Glomerular endothelial cell (primary cell): ENCODE results near the gene RHOH. TPM values are rescaled to one million over a fixed set of nuclear protein-coding genes. Genes with fewer than 3 reads are reported as not detected.

ENCODE experiments used
- DNase-seq: peaks from one replicate; pipeline ENCODE4 v3.0.0-alpha.2; 2011; ENCODE audit warnings: low read depth, low spot score; ENCODE audit errors: extremely low read depth
- total RNA-seq: library from RNA; depleted of rRNA; stranded (reverse); fragments of >200 nt; gene quantifications from 2 replicates; pipeline ENCODE4 v1.2.3, GENCODE V29; 2015

RHOH gene
- total RNA-seq, 1 donor from 2014 or later, result 0.82 TPM

- no peak for DNase-seq
Measured at GRCh38 chr4:40187386-40187906, 9.4 kb upstream of the RHOH start.

GRCh38 chr4:40190019-40190418, 6.8 kb upstream of the RHOH start:
- no peak for DNase-seq

- DNase-seq, result no peak
Measured at GRCh38 chr4:40190465-40190864, 6.4 kb upstream of the RHOH start.

DNA sequence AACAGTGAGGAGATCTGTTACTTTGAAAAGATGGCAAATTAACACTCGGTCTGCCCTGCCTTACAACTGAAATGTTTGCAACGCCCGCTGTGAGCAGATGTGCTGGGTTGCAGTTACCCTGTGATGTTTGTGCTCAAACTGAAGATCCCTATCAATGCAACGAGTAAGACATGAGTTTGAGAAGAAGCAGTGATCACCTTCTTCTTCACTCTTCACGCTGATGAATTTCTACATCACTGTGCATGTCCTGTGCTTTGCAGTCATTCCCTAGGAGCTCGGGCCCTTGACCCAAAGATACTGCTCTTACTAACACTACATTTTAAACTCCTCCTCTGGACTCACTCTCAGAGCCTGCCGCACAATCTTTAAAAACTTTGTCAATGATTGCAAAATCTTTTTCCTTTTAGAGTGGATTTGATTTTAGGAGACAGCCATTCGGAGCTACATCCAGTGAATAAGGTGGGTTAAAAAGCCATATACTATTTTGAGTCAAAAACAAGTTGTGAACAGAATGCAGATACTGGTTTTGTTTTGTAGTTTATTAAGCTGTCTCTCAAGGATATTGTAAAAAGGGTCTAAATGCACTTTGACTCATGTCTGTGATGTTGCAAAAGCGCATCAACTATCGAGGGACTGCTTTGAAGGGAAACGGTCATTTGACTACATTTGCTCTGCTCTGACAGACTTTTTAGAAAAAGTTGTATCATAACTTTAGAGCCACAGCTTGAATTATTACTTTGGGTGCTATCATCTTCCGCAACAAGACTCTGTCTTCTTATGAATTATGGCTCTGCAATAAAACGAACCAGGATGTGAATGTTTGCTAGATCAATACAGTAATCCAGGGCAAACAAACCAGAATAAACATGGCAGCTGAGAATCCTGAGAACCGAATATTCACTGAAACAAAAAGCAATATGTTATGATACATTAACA, 5.7 kb upstream of the RHOH start:
- no peak for DNase-seq

DNA sequence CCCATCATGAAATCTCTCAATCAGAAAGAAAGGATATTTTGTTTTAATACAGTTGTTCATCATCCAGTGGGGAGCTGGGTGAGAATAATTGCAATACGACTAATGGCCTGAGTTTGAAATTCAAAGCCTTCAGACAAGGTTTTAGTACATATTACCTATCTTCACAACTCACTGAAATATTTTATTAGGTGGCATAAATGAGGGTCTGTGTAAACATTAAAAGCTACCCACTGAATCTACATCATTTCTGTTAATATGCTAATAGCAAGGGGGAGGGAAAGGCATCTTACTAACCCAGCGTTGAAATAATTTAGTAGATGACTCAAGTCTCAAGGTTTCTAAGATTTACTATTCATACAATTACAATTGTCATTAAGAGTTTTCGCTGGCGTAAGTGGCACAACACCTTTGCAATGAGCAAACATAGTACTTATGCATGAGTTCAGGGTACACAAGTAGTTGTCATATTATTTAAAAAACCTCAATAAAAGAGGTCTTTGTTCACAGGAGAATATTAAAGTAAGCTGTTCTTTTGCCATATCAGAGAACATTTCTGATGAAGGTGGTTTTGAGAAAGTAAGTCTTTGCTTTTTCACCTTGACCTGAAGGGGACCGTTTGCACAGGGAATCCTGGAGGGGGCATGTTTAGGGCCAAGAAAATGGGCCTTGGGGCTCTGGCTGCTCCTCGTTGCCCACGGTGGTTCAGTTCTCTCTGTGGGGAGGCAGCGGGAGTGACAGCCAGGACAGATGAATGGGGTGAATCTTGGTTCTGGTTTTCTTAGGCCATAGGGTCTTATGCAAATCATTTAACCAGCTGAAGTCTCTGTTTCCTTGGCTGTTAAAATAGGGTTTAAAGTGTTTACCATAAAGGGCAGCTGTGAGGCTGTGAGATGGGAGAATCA, 4.5 kb upstream of the RHOH start:
- DNase-seq, result no peak

DNA sequence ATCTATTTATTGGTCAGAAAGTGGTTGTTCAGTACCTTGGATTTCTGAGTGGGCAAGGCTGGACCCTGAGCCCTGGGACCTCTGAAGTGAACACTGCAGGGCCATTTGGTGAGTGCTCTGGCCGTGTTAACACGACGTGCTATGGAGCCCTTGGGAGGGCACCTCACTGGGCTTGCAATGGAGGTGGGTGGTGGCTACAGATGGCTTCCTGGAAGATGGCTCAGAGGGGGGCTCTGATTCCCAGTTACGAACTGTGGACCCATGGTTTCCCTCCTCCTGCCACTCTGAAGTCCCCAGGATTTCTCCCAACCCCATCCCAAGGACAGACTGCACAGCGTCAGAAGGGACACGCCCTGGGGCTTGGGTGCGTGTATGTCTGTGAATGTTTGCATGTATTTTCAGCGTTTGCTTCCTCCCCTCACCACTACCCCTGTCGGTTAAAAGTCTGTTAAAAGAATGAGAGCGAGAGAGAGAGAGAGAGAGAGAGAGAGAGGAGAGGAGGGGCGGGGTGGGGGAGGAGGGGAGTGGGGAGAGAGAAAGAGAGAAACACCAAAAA, 3.7 kb upstream of the RHOH start:
- DNase-seq, result no peak

DNA sequence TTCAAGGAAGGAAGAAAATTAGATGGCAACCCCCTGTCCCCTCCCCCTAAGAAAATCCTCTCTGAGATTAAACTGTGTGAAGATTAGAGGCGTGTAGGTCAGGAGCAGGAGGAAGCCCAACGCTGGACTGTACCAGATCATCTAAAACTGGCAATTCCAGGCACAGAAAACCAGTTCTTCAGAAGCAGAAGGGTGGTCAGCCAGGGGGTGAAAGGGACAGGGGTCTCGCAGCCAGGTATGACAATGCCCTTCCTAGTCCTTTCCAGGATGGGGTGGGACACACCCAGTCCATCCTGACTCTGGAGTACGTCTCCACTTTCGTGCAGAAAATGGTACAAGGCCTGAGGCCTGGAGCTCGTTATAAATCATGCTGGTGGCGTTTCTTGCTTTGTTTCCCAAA, 3.3 kb upstream of the RHOH start:
- DNase-seq, result no peak

GRCh38 chr4:40194602-40195161, 2.1 kb upstream of the RHOH start:
- DNase-seq, result no peak

DNA sequence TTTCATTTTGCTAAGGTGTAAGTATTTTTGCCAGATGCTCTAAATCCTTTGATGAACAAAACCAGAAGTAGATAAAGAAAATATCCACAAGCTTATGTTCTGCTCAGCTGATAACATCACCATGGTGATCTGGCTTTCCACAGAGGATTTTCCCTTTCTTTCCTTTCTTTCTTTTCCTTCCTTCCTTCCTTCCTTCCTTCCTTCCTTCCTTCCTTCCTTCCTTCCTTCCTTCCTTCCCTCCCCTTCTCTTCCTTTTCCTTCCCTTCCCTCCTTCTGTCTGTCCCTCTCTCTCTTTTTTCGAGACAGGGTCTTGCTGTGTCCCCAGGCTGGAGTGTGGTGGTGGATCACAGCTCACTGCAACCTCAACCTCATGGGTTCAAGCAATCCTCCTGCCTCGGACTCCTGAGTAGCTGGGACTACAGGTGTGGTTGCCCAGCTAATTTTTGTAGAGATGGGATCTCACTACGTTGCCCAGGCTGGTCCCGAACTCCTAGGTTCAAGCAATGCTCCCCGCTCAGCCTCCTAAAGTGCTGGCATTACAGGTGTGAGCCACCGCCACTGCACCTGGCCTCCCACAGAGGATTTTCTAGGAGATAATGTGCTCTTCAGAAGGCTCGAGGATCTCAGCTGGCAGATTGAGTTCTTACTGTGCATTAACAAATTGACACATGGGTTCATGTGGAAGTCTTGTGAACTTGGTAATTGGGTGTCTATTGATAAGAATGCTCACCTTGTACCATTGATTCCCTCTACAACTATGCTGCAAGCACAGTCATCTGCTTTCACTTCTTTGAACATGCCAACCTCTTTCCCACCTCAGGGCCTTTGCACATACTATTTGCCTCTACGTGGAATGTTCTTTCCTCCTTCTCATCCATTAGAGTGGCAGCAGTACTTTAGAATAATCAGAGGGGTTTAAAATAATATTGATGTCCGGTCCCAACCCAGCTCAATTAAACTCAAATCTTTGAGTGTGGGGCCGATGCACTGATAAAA, 1.4 kb upstream of the RHOH start:
- DNase-seq, result no peak

- DNase-seq, result no peak
Measured at GRCh38 chr4:40196272-40196671, 559 bp upstream of the RHOH start.

DNA sequence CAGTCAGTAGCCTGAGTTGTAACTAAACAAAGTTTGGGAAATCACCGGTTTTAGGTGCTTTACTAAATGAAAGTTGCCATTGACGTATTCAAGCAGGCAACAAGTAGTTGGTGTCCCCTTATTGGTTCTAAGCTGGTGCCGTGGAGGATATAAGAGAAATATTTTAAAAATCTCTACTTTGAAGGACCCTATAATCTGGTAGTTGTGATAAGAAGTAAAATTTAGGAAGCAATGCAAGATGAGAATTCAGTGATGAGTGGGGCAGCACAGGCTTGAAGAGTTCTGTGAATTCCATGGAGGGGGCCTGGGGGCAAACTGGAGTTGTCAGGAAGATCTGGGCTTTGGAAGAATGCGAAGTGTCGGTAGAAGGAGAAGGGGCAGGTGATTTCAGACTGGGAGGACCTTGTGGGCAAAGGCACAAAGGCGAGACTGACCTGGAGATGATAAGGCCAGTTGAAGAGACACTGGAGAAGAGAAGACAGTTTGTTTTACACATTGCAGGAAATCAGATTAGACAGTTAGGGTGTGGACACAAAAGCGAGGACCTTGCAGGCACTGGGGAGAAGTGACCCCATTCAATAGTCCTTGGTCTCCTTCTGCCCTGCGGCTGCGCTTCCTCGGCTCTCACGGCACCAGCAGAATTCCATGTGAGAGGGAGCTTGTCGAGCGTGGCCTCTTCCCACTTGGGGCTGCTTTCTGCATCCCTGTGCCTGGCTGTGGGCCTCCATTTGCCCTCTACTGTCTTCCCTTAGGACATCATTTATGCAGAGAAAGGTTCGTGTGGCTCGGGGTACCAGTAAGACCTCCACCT, 1.3 kb downstream of the RHOH start:
- no peak for DNase-seq

DNA sequence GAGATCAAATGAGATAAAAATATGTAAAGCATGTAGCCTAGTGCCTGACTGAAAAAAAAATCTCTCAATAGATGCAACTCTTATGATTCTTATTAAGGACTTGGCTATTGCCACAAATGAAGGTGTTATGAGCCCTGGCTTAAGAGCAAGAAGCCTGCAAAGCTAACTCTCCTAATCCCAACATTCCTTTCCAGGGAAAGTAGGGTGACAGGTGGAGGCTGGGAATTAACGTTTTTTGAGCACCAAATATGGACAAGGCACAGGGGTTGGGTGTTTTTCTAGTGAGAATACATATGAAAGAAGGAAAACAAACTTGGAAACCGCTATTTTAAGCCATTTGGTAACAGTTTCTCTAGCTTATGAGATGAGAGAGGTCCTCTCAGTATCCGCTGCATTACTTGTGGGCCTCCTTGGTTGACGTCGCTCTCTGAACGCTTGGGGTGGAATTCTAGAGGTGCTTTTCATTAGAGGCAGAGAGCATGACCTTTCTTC, 2.4 kb downstream of the RHOH start:
- no peak for DNase-seq

DNA sequence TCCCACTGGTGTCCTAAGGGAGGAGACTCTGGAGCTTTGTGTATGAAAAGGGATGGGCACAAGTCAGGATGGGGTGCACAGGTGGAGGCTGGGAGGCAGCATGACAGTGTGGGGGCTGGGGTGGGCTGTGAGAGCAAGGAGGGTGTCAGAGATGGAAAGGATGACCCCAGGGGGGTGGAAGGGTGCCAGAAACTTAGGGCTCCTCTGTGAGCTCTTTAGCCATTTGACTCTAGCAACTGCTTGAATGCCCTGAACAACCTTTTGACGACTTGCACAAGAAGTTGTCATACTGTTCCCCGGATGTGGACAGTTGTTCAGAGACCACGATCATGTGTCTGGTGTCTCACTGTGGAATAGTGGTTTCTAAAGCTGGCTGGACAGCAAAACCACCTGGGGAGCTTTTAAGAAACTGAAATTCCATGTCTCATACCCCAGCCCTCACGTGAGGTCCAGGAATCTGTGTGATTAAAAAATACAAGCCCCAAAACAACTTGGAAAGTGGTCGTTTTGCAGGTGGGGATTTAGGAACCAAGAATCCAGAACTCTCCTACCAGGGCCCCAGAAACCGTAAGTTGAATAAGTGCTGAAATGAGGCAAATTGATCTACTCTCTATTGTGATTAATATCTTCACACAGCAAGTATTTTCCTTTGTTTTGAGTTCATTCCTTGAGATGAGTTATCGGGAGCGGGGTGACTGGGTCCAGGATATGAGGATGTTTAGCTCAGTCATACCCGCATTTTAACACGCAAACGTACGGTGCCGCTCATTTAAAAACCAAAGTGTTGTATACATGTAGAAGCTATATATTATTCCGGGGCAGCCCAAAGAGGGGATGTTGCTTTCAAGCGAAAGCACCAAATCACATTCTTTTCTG, 3.4 kb downstream of the RHOH start:
- no peak for DNase-seq

- no peak for DNase-seq
Measured at GRCh38 chr4:40200875-40201801, 4.3 kb downstream of the RHOH start.

DNA sequence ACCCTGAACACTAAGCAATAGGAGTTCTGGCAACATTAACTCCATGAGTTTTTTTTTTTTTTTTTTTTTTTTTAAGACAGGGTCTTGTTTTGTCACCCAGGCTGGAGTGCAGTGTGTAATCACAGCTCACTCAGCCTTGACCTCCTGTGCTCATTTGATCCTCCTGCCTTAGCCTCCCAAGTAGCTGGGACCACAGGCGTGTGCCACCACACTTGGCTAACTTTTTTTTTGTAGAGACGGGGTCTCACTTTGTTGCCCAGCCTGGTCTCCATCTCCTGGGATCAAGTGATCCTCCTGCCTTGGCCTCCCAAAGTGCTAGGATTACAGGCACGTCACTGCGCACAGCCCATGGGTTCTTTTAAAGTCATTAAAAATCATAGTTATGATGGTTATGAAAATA, 5.1 kb downstream of the RHOH start:
- no peak for DNase-seq

GRCh38 chr4:40202474-40202873, 5.6 kb downstream of the RHOH start:
- DNase-seq, result no peak
